ENCODE data around the gene ANXA11.

- TF ChIP-seq POLR2AphosphoS5 (IDR thresholded peaks at IDR 0.05) (no peak), POLR2A (IDR thresholded peaks at IDR 0.05) (no peak)
Measured at GRCh38 chr10:80173466-80173865, 31.9 kb downstream of the ANXA11 start.

Measured in upper lobe of left lung (tissue), 4 donors.